HepG2 (cell line): Measurements from ENCODE around the gene MYO7B. TPM values are rescaled to one million over a fixed set of nuclear protein-coding genes. Genes with fewer than 3 reads are reported as not detected.

ENCODE experiments used
- ATAC-seq: fragments of 200-7000 bp; cut with Tn5 transposase; 3 replicates; pipeline ENCODE4 v1.9.1; 2020; ENCODE audit warnings: mild to moderate bottlenecking, moderate library complexity
- BruUV-seq: library from RNA; stranded (reverse); fragments of 400-500 nt; replicated peaks from 2 replicates; lab custom pipeline; 2021; lab: Mats Ljungman, UMichigan
- CTCF ChIA-PET: fragments of 300-600 bp; formaldehyde crosslinking; extraction: SDS; loops from one replicate; lab custom pipeline; 2021; ENCODE audit warnings: low total read pairs, inconsistent platforms, low intra/inter-chr PET ratio; lab: Yijun Ruan, JAX
- POLR2A ChIA-PET: fragments of 350-600 bp; sonication (Branson Sonifier 250); formaldehyde crosslinking; loops from one replicate; lab custom pipeline; 2020; ENCODE audit warnings: antibody characterized with exemption, inconsistent platforms; lab: Yijun Ruan, JAX
- DNase-seq: peaks from one replicate; pipeline ENCODE4 v3.0.0-alpha.2; 2015; ENCODE audit warnings: low spot score
- FAIRE-seq: peaks from 3 replicates; lab custom pipeline; 2011; peaks lifted over from hg19 to GRCh38; lab: Jason Lieb, UNC
- H2AFZ ChIP-seq: one replicate; pipeline ENCODE4 v1.6.1; 2011; ENCODE audit warnings: low read length, inconsistent platforms
- H3K27ac ChIP-seq: fragments of 300-600 bp; 3 replicates; pipeline ENCODE4 v1.8.0; 2011; ENCODE audit warnings: mixed run types, mild to moderate bottlenecking, mixed read lengths, low read length, inconsistent platforms; ENCODE audit not compliant: insufficient read depth; ENCODE audit errors: extremely low read length
- H3K27me3 ChIP-seq, 2 experiments: fragments of 200-600 bp in 1 of 2; 2 replicates in 1 of 2; 3 replicates in 1 of 2; pipeline versions ENCODE4 v1.6.0 to v1.8.0; 2011; ENCODE audit warnings: low read length in 2 of 2, mild to moderate bottlenecking in 2 of 2, moderate library complexity in 2 of 2, inconsistent platforms in 1 of 2; ENCODE audit not compliant: insufficient read depth in 2 of 2, control insufficient read depth in 1 of 2
- H3K36me3 ChIP-seq, 2 experiments: fragments of 200-600 bp in 1 of 2; replicated peaks in 1 of 2; 2 replicates in 1 of 2; 3 replicates in 1 of 2; pipeline versions ENCODE4 v1.5.1 to v1.8.0; 2011; ENCODE audit warnings: low read length in 2 of 2, inconsistent platforms in 1 of 2; ENCODE audit not compliant: insufficient read depth in 2 of 2, control insufficient read depth in 1 of 2
- H3K4me1 ChIP-seq: 2 replicates; pipeline ENCODE4 v1.5.1; 2012; ENCODE audit warnings: low read length, inconsistent platforms; ENCODE audit not compliant: insufficient read depth
- H3K4me2 ChIP-seq: 2 replicates; pipeline ENCODE4 v1.6.0; 2011; ENCODE audit warnings: low read depth, low read length, inconsistent platforms
- H3K4me3 ChIP-seq, 3 experiments: fragments of 200-600 bp in 1 of 3; sonication (generic), shearing (Covaris generic) in 1 of 3; replicated peaks in 1 of 3; 2 replicates each; pipeline ENCODE4 v1.5.1; 2011 to 2016; ENCODE audit warnings: low read length in 3 of 3, inconsistent platforms in 2 of 3, low read depth in 2 of 3, mild to moderate bottlenecking in 2 of 3, control low read depth in 1 of 3, mixed read lengths in 1 of 3; ENCODE audit not compliant: insufficient read depth in 1 of 3
- H3K79me2 ChIP-seq: one replicate; pipeline ENCODE4 v1.6.1; 2011; ENCODE audit warnings: low read length, inconsistent platforms; ENCODE audit not compliant: insufficient read depth
- H3K9ac ChIP-seq: 2 replicates; pipeline ENCODE4 v1.6.0; 2011; ENCODE audit warnings: mild to moderate bottlenecking, low read depth, low read length, inconsistent platforms; ENCODE audit not compliant: insufficient read depth
- H3K9me3 ChIP-seq: 2 replicates; pipeline ENCODE4 v1.5.1; 2012; ENCODE audit warnings: mild to moderate bottlenecking, low read length
- H4K20me1 ChIP-seq: 2 replicates; pipeline ENCODE4 v1.6.0; 2011; ENCODE audit warnings: inconsistent platforms, mild to moderate bottlenecking, low read length, moderate library complexity; ENCODE audit not compliant: insufficient read depth
- BRD4 ChIP-seq: sonication (generic); formaldehyde crosslinking; IDR thresholded peaks from 2 replicates; pipeline ENCODE4 v1.4.0; 2020; ENCODE audit warnings: missing genetic modification reagents
- CBX2 ChIP-seq, 2 experiments: fragments of 200-600 bp in 1 of 2; sonication (generic); formaldehyde crosslinking in 1 of 2; IDR thresholded peaks; 2 replicates each; pipeline versions ENCODE4 v1.7.0 to v1.8.1; 2018 to 2022; ENCODE audit warnings: low read depth in 2 of 2, low read length in 1 of 2, mild to moderate bottlenecking in 1 of 2, missing genetic modification reagents in 1 of 2
- CEBPB ChIP-seq: IDR thresholded peaks from 2 replicates; pipeline ENCODE4 v1.6.1; 2011; ENCODE audit warnings: low read depth, low read length, improper control_type of control experiment, borderline replicate concordance
- CHCHD3 ChIP-seq: sonication (generic); formaldehyde crosslinking; IDR thresholded peaks from 2 replicates; pipeline ENCODE4 v1.8.0; 2022; ENCODE audit warnings: mild to moderate bottlenecking, missing genetic modification reagents, moderate library complexity
- FOXC1 ChIP-seq: sonication (generic); formaldehyde crosslinking; IDR thresholded peaks from 2 replicates; pipeline ENCODE4 v1.8.0; 2022; ENCODE audit warnings: mild to moderate bottlenecking, missing genetic modification reagents, borderline replicate concordance
- GABPB1 ChIP-seq: IDR thresholded peaks from 2 replicates; pipeline ENCODE4 v1.6.1; 2016; ENCODE audit warnings: mild to moderate bottlenecking, missing genetic modification reagents, moderate library complexity, missing compliant biosample characterization
- HIVEP1 ChIP-seq: sonication (generic); formaldehyde crosslinking; IDR thresholded peaks from 2 replicates; pipeline ENCODE4 v1.4.0; 2020; ENCODE audit warnings: mild to moderate bottlenecking, missing genetic modification reagents
- NFE2 ChIP-seq: sonication (generic); formaldehyde crosslinking; IDR thresholded peaks from 2 replicates; pipeline ENCODE4 v1.4.0; 2020; ENCODE audit warnings: missing genetic modification reagents
- NR2C2 ChIP-seq: sonication (generic); formaldehyde crosslinking; IDR thresholded peaks from 2 replicates; pipeline ENCODE4 v1.4.0; 2020; ENCODE audit warnings: missing genetic modification reagents, mild to moderate bottlenecking, moderate library complexity, borderline replicate concordance
- RARG ChIP-seq: sonication (generic); formaldehyde crosslinking; IDR thresholded peaks from 2 replicates; pipeline ENCODE4 v1.4.0; 2020; ENCODE audit warnings: low read depth, mild to moderate bottlenecking, missing genetic modification reagents
- RCOR2 ChIP-seq: IDR thresholded peaks from 2 replicates; pipeline ENCODE4 v1.6.1; 2016; ENCODE audit warnings: missing biosample characterization, missing genetic modification reagents
- REPIN1 ChIP-seq: sonication (generic); formaldehyde crosslinking; IDR thresholded peaks from 2 replicates; pipeline ENCODE4 v1.8.0; 2022; ENCODE audit warnings: missing genetic modification reagents, low read depth, mild to moderate bottlenecking, borderline replicate concordance
- ZKSCAN1 ChIP-seq: fragments of 150-350 bp; IDR thresholded peaks from 2 replicates; pipeline ENCODE4 v1.6.1; 2014; ENCODE audit warnings: low read length
- ZNF441 ChIP-seq: sonication (generic); formaldehyde crosslinking; IDR thresholded peaks from 2 replicates; pipeline ENCODE4 v1.7.0; 2021; ENCODE audit warnings: missing genetic modification reagents, borderline replicate concordance
- ZNF563 ChIP-seq: sonication (generic); formaldehyde crosslinking; IDR thresholded peaks from 2 replicates; pipeline ENCODE4 v1.8.0; 2022; ENCODE audit warnings: mild to moderate bottlenecking, moderate library complexity, missing genetic modification reagents
- WGBS: methylation state at CpG from one replicate; pipeline ENCODE4 v1.1.6; 2017; ENCODE audit warnings: low lambda C conversion rate; 5-methylcytosine and 5-hydroxymethylcytosine counted together
- in situ Hi-C: cut with HindIII; loops from 2 replicates; pipeline ENCODE4 v1.10.0; 2017; ENCODE audit warnings: low pct_unique_long_range_greater_than_20kb; ENCODE audit not compliant: extremely low pct_ligation_motif_present
- intact Hi-C: fragments of 100-400 bp; cut with micrococcal nuclease; formaldehyde crosslinking; loops from one replicate; pipeline ENCODE4 v1.10.0; 2022; ENCODE audit not compliant: unreplicated experiment
- polyA plus RNA-seq, 8 experiments: library from polyadenylated mRNA; depleted of rRNA in 3 of 8; stranded (reverse) in 7 of 8; unstranded in 1 of 8; fragments of >200 nt; fragmentation: Illumina TruSeq in 4 of 8; extraction: Trizol in 4 of 8; gene quantifications; 2 replicates each; pipeline versions ENCODE4 v1.2.1 to v1.2.3, GENCODE V29; 2011 to 2016; ENCODE audit warnings: low read depth in 4 of 8, missing spikeins in 1 of 8, mixed read lengths in 1 of 8; ENCODE audit not compliant: insufficient read depth in 1 of 8
- total RNA-seq, 5 experiments: library from RNA; depleted of rRNA; stranded (reverse); fragments of >200 nt; fragmentation: Illumina TruSeq; extraction: Trizol; gene quantifications; 2 replicates each; pipeline ENCODE4 v1.2.3, GENCODE V29; 2016; ENCODE audit warnings: low read depth in 1 of 5
- TF ChIP-seq, protein P1 (sequence below): sonication (generic); formaldehyde crosslinking; IDR thresholded peaks from 2 replicates; pipeline ENCODE4 v1.5.1; 2020; ENCODE audit warnings: mild to moderate bottlenecking, missing genetic modification reagents, moderate library complexity
- TF ChIP-seq, protein P2 (sequence below): IDR thresholded peaks from 2 replicates; pipeline ENCODE4 v1.6.1; 2016; ENCODE audit warnings: missing compliant biosample characterization, missing genetic modification reagents, borderline replicate concordance

MYO7B gene
- total and polyA plus RNA-seq, 2 of the 13 experiments (the other 11 are each of a cell fraction or from before 2014, with no cell fraction given) = not detected

DNA sequence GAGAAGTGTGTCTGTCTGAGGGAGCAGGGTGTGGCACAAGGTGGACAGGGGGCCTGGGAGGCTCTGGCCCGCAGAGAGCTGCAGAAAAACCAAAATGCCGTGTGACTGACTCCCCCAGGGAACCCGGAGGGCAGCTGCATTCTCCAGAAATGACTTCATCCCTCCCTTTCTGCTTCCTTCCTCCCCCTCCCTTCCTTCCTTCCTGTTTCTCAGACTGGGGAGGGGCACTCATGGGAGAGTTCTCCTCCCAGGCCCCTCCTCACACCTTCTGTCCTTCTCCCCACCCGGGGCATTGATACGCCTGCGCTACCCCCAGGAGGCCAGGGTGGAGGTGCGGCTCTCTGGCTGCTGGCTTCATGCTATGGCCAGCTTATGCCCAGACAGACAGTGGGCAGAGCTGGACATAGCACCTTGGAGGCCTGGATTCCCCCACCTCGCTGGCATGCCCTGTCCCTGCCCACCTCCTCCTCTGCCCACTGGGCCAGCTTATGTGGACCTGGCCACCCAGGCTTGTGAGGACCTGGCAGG is 102.3 kb downstream of the MYO7B start (continued):
- TF ChIP-seq GABPB1 (CRISPR knock-in tag) = 0 out of 2 replicates have a peak, but pooled peaks have one; percentile 5
- TF ChIP-seq, all 625 proteins: peak for 2

DNA sequence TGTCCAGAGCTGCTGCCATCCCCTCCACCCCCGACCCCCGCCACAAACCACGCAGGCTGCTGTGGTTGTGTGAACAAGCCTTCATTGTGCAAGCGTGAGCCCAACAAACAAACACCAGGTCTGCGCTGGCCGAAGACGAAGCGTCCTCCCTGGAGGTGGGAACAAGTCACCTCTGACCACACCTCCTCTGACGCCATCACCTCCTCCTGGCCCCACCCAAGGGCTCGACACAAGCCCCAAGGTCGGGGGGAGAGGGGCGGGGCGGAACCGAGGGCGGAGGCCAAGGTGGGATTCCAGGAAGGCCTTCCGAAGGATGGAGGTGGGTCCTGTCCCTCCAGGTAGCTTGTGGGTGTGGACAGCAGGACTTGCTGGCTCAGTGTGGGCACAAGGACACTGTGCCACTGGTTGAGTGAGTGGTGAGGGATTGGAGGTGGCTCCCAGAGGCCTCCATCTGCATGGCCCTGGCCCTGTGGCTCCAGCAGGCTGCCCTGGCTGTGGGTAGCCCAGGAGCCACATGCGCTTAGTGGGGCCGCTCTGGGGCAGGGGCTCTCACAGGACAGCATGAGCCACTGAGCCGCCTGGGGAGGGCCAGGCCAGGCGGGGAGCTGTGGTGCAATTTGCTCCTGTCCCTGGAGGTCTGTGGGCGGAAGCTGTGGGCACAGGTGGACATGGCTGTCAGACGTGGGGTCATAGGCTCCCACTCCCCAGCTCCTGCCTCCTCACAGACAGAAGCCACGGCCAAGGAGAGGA is 103.1 kb downstream of the MYO7B start:
- in situ Hi-C loops (no loop called here), intact Hi-C loops (no loop called here)
- H3K4me1 ChIP-seq = peaks cover 48% of the 10 kb centered on the region
- DNase-seq = no peak
- H3K4me3 ChIP-seq = peak overlapping the region in 1 of 3 experiments; percentile 32; a peak in 1 of 6 replicates
- WGBS = 37% methylated on average over 16 of the region's 23 CpGs
- H2AFZ ChIP-seq = no peak overlapping the region
- peak overlapping the region; percentile 25; the same call in 1 of the 2 replicates for H3K4me2 ChIP-seq
- ATAC-seq = no peak
- CTCF ChIA-PET = no interaction called here
- no peaks in the 10 kb centered on the region for H4K20me1 ChIP-seq
- no peak overlapping the region for H3K27ac ChIP-seq
- no peaks in the 10 kb centered on the region for H3K9me3 ChIP-seq
- POLR2A ChIA-PET = no interaction called here
- FAIRE-seq = no peak
- peaks cover 22 to 69% of the 10 kb centered on the region in 2 experiments for H3K27me3 ChIP-seq
- no peak overlapping the region for H3K9ac ChIP-seq
- no peaks in the 10 kb centered on the region for H3K79me2 ChIP-seq
- BruUV-seq = no TSS peak
- no peaks in the 10 kb centered on the region for H3K36me3 ChIP-seq
- no peak for TF ChIP-seq NFE2
- no peak for TF ChIP-seq ZNF441 (CRISPR knock-in tag)
- no peak for TF ChIP-seq HIVEP1 (CRISPR knock-in tag)
- no peak for TF ChIP-seq FOXC1 (CRISPR knock-in tag)
- no peak for TF ChIP-seq ZNF563 (CRISPR knock-in tag)
- TF ChIP-seq REPIN1 (CRISPR knock-in tag) = no peak
- no peak for TF ChIP-seq RCOR2 (CRISPR knock-in tag)
- no peak for TF ChIP-seq RARG
- no peak for TF ChIP-seq CHCHD3 (CRISPR knock-in tag)
- TF ChIP-seq, protein P1, sequence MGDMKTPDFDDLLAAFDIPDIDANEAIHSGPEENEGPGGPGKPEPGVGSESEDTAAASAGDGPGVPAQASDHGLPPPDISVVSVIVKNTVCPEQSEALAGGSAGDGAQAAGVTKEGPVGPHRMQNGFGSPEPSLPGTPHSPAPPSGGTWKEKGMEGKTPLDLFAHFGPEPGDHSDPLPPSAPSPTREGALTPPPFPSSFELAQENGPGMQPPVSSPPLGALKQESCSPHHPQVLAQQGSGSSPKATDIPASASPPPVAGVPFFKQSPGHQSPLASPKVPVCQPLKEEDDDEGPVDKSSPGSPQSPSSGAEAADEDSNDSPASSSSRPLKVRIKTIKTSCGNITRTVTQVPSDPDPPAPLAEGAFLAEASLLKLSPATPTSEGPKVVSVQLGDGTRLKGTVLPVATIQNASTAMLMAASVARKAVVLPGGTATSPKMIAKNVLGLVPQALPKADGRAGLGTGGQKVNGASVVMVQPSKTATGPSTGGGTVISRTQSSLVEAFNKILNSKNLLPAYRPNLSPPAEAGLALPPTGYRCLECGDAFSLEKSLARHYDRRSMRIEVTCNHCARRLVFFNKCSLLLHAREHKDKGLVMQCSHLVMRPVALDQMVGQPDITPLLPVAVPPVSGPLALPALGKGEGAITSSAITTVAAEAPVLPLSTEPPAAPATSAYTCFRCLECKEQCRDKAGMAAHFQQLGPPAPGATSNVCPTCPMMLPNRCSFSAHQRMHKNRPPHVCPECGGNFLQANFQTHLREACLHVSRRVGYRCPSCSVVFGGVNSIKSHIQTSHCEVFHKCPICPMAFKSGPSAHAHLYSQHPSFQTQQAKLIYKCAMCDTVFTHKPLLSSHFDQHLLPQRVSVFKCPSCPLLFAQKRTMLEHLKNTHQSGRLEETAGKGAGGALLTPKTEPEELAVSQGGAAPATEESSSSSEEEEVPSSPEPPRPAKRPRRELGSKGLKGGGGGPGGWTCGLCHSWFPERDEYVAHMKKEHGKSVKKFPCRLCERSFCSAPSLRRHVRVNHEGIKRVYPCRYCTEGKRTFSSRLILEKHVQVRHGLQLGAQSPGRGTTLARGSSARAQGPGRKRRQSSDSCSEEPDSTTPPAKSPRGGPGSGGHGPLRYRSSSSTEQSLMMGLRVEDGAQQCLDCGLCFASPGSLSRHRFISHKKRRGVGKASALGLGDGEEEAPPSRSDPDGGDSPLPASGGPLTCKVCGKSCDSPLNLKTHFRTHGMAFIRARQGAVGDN (CRISPR knock-in tag) = 0 out of 2 replicates have a peak, but pooled peaks have one; percentile 26
- TF ChIP-seq BRD4 (CRISPR knock-in tag) = no peak
- TF ChIP-seq CBX2 (IDR thresholded peaks at IDR 0.05; ENCODE audit: low read depth, low read length) = no peak
- no peak for TF ChIP-seq CBX2 (CRISPR knock-in tag; IDR thresholded peaks at IDR 0.05; ENCODE audit: low read depth)
- peak; percentile 78 for TF ChIP-seq ZKSCAN1
- TF ChIP-seq NR2C2 (CRISPR knock-in tag) = no peak
- TF ChIP-seq, protein P2, sequence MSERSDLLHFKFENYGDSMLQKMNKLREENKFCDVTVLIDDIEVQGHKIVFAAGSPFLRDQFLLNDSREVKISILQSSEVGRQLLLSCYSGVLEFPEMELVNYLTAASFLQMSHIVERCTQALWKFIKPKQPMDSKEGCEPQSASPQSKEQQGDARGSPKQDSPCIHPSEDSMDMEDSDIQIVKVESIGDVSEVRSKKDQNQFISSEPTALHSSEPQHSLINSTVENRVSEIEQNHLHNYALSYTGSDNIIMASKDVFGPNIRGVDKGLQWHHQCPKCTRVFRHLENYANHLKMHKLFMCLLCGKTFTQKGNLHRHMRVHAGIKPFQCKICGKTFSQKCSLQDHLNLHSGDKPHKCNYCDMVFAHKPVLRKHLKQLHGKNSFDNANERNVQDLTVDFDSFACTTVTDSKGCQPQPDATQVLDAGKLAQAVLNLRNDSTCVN (CRISPR knock-in tag) = no peak
- peak; percentile 60; the same call in 1 of the 2 replicates for TF ChIP-seq CEBPB
